ENCODE measurements around the gene SPATA9. TPM values are rescaled to one million over a fixed set of nuclear protein-coding genes. Genes with fewer than 3 reads are reported as not detected.

Gene SPATA9, protein sequence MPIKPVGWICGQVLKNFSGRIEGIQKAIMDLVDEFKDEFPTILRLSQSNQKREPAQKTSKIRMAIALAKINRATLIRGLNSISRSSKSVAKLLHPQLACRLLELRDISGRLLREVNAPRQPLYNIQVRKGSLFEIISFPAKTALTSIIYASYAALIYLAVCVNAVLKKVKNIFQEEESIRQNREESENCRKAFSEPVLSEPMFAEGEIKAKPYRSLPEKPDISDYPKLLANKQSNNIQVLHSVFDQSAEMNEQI
- total RNA-seq (2016; rRNA removed; fragmentation: Illumina TruSeq; extraction: Trizol) (not detected in 2 replicates), polyA plus RNA-seq (2011; rRNA removed) (not detected in 2 replicates), polyA minus RNA-seq (2011; rRNA and poly(A)+ RNA removed; ENCODE audit: low replicate concordance) (not detected in 2 replicates), Bru-seq, nascent RNA (percentile 13 among the genes with signal in this experiment), BruChase-seq, experiment 1, labeled RNA remaining after a 6-hour chase (percentile 5 among the genes with signal in this experiment), BruChase-seq, experiment 2, labeled RNA remaining after a 2-hour chase (percentile 12 among the genes with signal in this experiment)
- not detected in 2 replicates for total RNA-seq (2016; cell fraction: cytosol; rRNA removed; fragmentation: Illumina TruSeq; extraction: Trizol; ENCODE audit: low read depth)
- total RNA-seq (2016; cell fraction: insoluble cytoplasmic fraction; rRNA removed; fragmentation: Illumina TruSeq; extraction: Trizol): not detected in 2 replicates
- total RNA-seq (2016; cell fraction: membrane; rRNA removed; fragmentation: Illumina TruSeq; extraction: Trizol): not detected in 2 replicates
- not detected in 2 replicates for total RNA-seq (2016; cell fraction: nucleus; rRNA removed; fragmentation: Illumina TruSeq; extraction: Trizol)
- not detected in 2 replicates for polyA plus RNA-seq (2011; cell fraction: cytosol; rRNA removed)
- not detected in 2 replicates for polyA plus RNA-seq (2011; cell fraction: nucleus; rRNA removed)
- 0.19 TPM in 1 of 2 replicates, not detected in the other for polyA plus RNA-seq (2012)
- polyA plus RNA-seq (2016; cell fraction: cytosol; fragmentation: Illumina TruSeq; extraction: Trizol; ENCODE audit: low read depth): not detected in 2 replicates
- not detected in 2 replicates for polyA plus RNA-seq (2016; cell fraction: insoluble cytoplasmic fraction; fragmentation: Illumina TruSeq; extraction: Trizol; ENCODE audit: low read depth)
- polyA plus RNA-seq (2016; cell fraction: membrane; fragmentation: Illumina TruSeq; extraction: Trizol; ENCODE audit: low read depth): not detected in 2 replicates
- polyA plus RNA-seq (2016; cell fraction: nucleus; fragmentation: Illumina TruSeq; extraction: Trizol; ENCODE audit: insufficient read depth, low read depth): not detected in 2 replicates
- not detected in 2 replicates for polyA minus RNA-seq (2011; cell fraction: cytosol; rRNA and poly(A)+ RNA removed)
- polyA minus RNA-seq (2011; cell fraction: nucleus; rRNA and poly(A)+ RNA removed): not detected in 2 replicates
- long read RNA-seq, experiment 1: 0 reads
- long read RNA-seq, experiment 2: 0 reads

DNA sequence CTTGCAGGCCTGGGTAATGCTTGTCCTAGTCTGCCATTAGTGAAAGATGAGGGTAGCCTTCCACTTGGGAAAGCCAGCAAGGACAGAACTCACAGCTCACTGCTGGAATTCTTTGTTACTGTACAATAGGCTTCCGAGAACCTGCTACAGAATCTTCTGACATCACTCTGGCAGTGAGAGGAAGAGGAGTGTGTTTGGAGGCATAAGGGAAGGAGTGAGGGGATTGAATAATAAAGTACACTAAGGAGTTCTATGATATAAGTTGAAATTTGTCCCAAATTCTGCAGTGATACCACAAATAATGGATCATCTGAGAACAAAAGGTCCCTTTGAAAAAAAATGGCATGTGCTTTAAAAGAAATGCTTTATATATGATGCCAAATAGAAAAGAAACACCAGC is at the start of gene SPATA9:
Gene SPATA9, minus strand, starts transcription at position 101 of the 400 bp plus-strand sequence. CDS start 137 bp downstream, outside the sequence.
- Histone ChIP-seq H4K20me1 (ENCODE audit: insufficient read depth, low read length) (no peaks in the 10 kb centered on the region), H3K4me1 (ENCODE audit: insufficient read depth, low read length) (no peaks in the 10 kb centered on the region), H3K27ac (ENCODE audit: extremely low read length, insufficient read depth, low read length) (no peak within 1 kb of the TSS), H3K9me3 (ENCODE audit: low read length) (no peaks in the 10 kb centered on the region), H3K27me3 (ENCODE audit: control insufficient read depth in 1 of 2, insufficient read depth in 2 of 2, low read length in 2 of 2) (peaks cover 0 to 20% of the 10 kb centered on the region in 2 experiments; a peak in 2 of 5 replicates), H2AFZ (ENCODE audit: low read length) (no peak within 1 kb of the TSS), H3K9ac (ENCODE audit: insufficient read depth, low read depth, low read length) (no peak within 1 kb of the TSS), H3K4me3 (replicated peaks in 1 of 3; ENCODE audit: insufficient read depth in 1 of 3, low read depth in 2 of 3, low read length in 3 of 3) (no peak within 1 kb of the TSS), H3K36me3 (replicated peaks in 1 of 2; ENCODE audit: control insufficient read depth in 1 of 2, insufficient read depth in 2 of 2, low read length in 2 of 2) (no peaks in the 10 kb centered on the region), H3K4me2 (ENCODE audit: low read depth, low read length) (no peak within 1 kb of the TSS), H3K79me2 (ENCODE audit: insufficient read depth, low read length) (no peaks in the 10 kb centered on the region)
- 24% methylated on average over 1 of the region's 1 CpG for WGBS (ENCODE audit: low lambda C conversion rate)
- TF ChIP-seq ZZZ3 (CRISPR knock-in tag; IDR thresholded peaks at IDR 0.05; ENCODE audit: borderline replicate concordance) (no peak), ZNF20 (CRISPR knock-in tag; IDR thresholded peaks at IDR 0.05) (no peak), TCF7 (IDR thresholded peaks at IDR 0.05; ENCODE audit: low read depth) (no peak), ZNF605 (CRISPR knock-in tag; IDR thresholded peaks at IDR 0.05) (no peak), ZNF781 (CRISPR knock-in tag; IDR thresholded peaks at IDR 0.05; ENCODE audit: borderline replicate concordance, not compliant biosample characterization) (no peak), ZKSCAN5 (CRISPR knock-in tag; IDR thresholded peaks at IDR 0.05) (no peak), EHMT2 (IDR thresholded peaks at IDR 0.05; ENCODE audit: borderline replicate concordance, low read depth, low read length) (no peak)
- TF ChIP-seq, protein P1, sequence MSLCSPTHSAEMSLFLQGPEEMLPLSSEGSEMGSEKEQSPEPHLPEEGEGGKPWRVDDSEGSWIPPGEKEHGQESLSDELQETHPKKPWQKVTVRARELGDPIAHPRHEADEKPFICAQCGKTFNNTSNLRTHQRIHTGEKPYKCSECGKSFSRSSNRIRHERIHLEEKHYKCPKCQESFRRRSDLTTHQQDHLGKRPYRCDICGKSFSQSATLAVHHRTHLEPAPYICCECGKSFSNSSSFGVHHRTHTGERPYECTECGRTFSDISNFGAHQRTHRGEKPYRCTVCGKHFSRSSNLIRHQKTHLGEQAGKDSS (CRISPR knock-in tag; IDR thresholded peaks at IDR 0.05; ENCODE audit: borderline replicate concordance, low read depth): no peak
- TF ChIP-seq, protein P2, sequence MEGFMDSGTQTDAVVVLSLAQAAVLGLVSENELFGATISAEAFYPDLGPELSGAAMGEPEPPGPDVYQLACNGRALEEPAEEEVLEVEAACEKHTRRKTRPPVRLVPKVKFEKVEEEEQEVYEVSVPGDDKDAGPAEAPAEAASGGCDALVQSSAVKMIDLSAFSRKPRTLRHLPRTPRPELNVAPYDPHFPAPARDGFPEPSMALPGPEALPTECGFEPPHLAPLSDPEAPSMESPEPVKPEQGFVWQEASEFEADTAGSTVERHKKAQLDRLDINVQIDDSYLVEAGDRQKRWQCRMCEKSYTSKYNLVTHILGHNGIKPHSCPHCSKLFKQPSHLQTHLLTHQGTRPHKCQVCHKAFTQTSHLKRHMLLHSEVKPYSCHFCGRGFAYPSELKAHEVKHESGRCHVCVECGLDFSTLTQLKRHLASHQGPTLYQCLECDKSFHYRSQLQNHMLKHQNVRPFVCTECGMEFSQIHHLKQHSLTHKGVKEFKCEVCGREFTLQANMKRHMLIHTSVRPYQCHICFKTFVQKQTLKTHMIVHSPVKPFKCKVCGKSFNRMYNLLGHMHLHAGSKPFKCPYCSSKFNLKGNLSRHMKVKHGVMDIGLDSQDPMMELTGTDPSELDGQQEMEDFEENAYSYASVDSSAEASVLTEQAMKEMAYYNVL (CRISPR knock-in tag; IDR thresholded peaks at IDR 0.05; ENCODE audit: borderline replicate concordance): no peak
- TF ChIP-seq, protein P3, sequence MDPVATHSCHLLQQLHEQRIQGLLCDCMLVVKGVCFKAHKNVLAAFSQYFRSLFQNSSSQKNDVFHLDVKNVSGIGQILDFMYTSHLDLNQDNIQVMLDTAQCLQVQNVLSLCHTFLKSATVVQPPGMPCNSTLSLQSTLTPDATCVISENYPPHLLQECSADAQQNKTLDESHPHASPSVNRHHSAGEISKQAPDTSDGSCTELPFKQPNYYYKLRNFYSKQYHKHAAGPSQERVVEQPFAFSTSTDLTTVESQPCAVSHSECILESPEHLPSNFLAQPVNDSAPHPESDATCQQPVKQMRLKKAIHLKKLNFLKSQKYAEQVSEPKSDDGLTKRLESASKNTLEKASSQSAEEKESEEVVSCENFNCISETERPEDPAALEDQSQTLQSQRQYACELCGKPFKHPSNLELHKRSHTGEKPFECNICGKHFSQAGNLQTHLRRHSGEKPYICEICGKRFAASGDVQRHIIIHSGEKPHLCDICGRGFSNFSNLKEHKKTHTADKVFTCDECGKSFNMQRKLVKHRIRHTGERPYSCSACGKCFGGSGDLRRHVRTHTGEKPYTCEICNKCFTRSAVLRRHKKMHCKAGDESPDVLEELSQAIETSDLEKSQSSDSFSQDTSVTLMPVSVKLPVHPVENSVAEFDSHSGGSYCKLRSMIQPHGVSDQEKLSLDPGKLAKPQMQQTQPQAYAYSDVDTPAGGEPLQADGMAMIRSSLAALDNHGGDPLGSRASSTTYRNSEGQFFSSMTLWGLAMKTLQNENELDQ (CRISPR knock-in tag; IDR thresholded peaks at IDR 0.05; ENCODE audit: borderline replicate concordance): no peak
- no peak for DNase-seq (ENCODE audit: low spot score)
- no peak for ATAC-seq
- in situ Hi-C loops (cut with HindIII; ENCODE audit: extremely low pct_ligation_motif_present, low pct_unique_long_range_greater_than_20kb): no loop called here
- CTCF ChIA-PET (ENCODE audit: low intra/inter-chr PET ratio, low total read pairs): no interaction called here
- no peak for FAIRE-seq
- POLR2A ChIA-PET: no interaction called here
- intact Hi-C loops (cut with micrococcal nuclease; ENCODE audit: unreplicated experiment): no loop called here
- no TSS peak for BruUV-seq (replicated peaks)
